ENCODE data around the gene POLE. TPM values are rescaled to one million over a fixed set of nuclear protein-coding genes. Genes with fewer than 3 reads are reported as not detected.

The POLE gene
- total RNA-seq, 1 experiment from 2014 or later: 147 TPM

GRCh38 chr12:132592282-132592970, 94.7 kb downstream of the POLE start:
- Mint-ChIP-seq H3K27ac (no peak overlapping the region), H3K4me3 (no peak overlapping the region), H3K4me1 (peaks cover 3 to 9% of the 10 kb centered on the region in 2 experiments; a peak in 3 of 4 replicates), H3K27me3 (ENCODE audit: low read depth) (peaks cover 99% of the 10 kb centered on the region), H3K36me3 (ENCODE audit: insufficient read depth in 1 of 3, low read depth in 3 of 3) (no peaks in the 10 kb centered on the region; a peak in 1 of 7 replicates), H3K9me3 (peaks cover 0 to 4% of the 10 kb centered on the region in 2 experiments; a peak in 2 of 5 replicates)
- TF ChIP-seq CTCF (conservative IDR thresholded peaks at IDR 0.05): no peak
- WGBS (ENCODE audit: extremely low coverage, insufficient read length, low lambda C conversion rate): no CpG with 5 or more reads among the region's 38 CpGs
- H3K4me1 ChIP-seq (ENCODE audit: insufficient read depth, low read length): no peaks in the 10 kb centered on the region
- H2BK120ac ChIP-seq (ENCODE audit: low read depth, low read length, poor library complexity, severe bottlenecking): no peak overlapping the region
- no peak overlapping the region for H2BK15ac ChIP-seq (ENCODE audit: low read depth, low read length)
- no peak overlapping the region for H2BK12ac ChIP-seq (ENCODE audit: insufficient read length, low read depth, low read length)
- no peak overlapping the region for H3K4me2 ChIP-seq (ENCODE audit: insufficient read depth, insufficient read length, low read length)
- H3K79me2 ChIP-seq (ENCODE audit: insufficient read depth, low read length): no peaks in the 10 kb centered on the region
- no peak overlapping the region for H3K27ac ChIP-seq (ENCODE audit: insufficient read length, low read depth, low read length)
- no peak overlapping the region for H2AFZ ChIP-seq (ENCODE audit: low read length)
- H3K9me3 ChIP-seq (ENCODE audit: control insufficient read depth, low read depth, low read length): no peaks in the 10 kb centered on the region
- H3K4ac ChIP-seq (ENCODE audit: low read depth, low read length): no peak overlapping the region
- H2BK20ac ChIP-seq (ENCODE audit: low read depth, low read length, poor library complexity, severe bottlenecking): no peak overlapping the region
- H3K27me3 ChIP-seq (ENCODE audit: insufficient read depth, low read length): peaks cover 31% of the 10 kb centered on the region; the same call in 1 of the 2 replicates
- no peak overlapping the region; the same call in 1 of the 2 replicates for H3K14ac ChIP-seq (ENCODE audit: insufficient read depth, low read length)
- H2AK5ac ChIP-seq (ENCODE audit: insufficient read length, low read length): no peak overlapping the region
- H3T11ph ChIP-seq (ENCODE audit: low read length): no peak overlapping the region
- H3K79me1 ChIP-seq (ENCODE audit: insufficient read depth, low read depth, low read length, poor library complexity, severe bottlenecking): no peaks in the 10 kb centered on the region
- no peak overlapping the region for H4K91ac ChIP-seq (ENCODE audit: insufficient read length, low read depth, low read length)
- no peak overlapping the region for H4K5ac ChIP-seq (ENCODE audit: insufficient read length, low read depth, low read length)
- H4K8ac ChIP-seq (replicated peaks; ENCODE audit: insufficient read length, low read depth, low read length): no peak overlapping the region
- no peak for DNase-seq
- no peak overlapping the region for H3K23ac ChIP-seq (ENCODE audit: insufficient read length, low read depth, low read length)
- H3K18ac ChIP-seq (ENCODE audit: insufficient read length, low read depth, low read length): no peak overlapping the region
- H2BK5ac ChIP-seq (ENCODE audit: insufficient read length, low read length): no peak overlapping the region
- H4K20me1 ChIP-seq (ENCODE audit: control insufficient read depth, insufficient read depth, insufficient read length): no peaks in the 10 kb centered on the region
- H3K9ac ChIP-seq (ENCODE audit: extremely low read depth, insufficient read length, low read length): no peak overlapping the region
- H3K56ac ChIP-seq (ENCODE audit: insufficient read length, low read depth, low read length): no peak overlapping the region
- H3K23me2 ChIP-seq (ENCODE audit: insufficient read length, low read depth, low read length, poor library complexity, severe bottlenecking): no peaks in the 10 kb centered on the region

All from H9 (cell line).